Measurements from ENCODE around the gene ZNF679.
"Not testable (repeated sequence)": the region's sequence is repeated elsewhere in the genome, so short reads cannot be mapped to it uniquely, and the experiment has no call there.

The ZNF679 gene

GRCh38 chr7:64277630-64278029, 49.4 kb downstream of the ZNF679 start:
- DNase-seq (ENCODE audit: insufficient read length, low spot score) (no peak), FAIRE-seq (no peak)
- TF ChIP-seq CTCF (IDR thresholded peaks at IDR 0.05; ENCODE audit: insufficient read depth, missing control alignments) = no peak

- no peak for DNase-seq (ENCODE audit: insufficient read length, low spot score)
- no peak for TF ChIP-seq CTCF (IDR thresholded peaks at IDR 0.05; ENCODE audit: insufficient read depth, missing control alignments)
- FAIRE-seq = no peak
These were observed 66.6 kb downstream of the ZNF679 start for GRCh38 chr7:64294701-64295420.

GRCh38 chr7:64297418-64297817, 69.1 kb downstream of the ZNF679 start:
- DNase-seq (ENCODE audit: insufficient read length, low spot score); FAIRE-seq: not testable (repeated sequence)

GRCh38 chr7:64300641-64301405, 72.5 kb downstream of the ZNF679 start:
- TF ChIP-seq CTCF (IDR thresholded peaks at IDR 0.05; ENCODE audit: insufficient read depth, missing control alignments) = no peak
- no peak for FAIRE-seq
- no peak for DNase-seq (ENCODE audit: insufficient read length, low spot score)

- DNase-seq (ENCODE audit: insufficient read length, low spot score) = peak; percentile 30
These were observed 79.2 kb downstream of the ZNF679 start for GRCh38 chr7:64307254-64308015.

GRCh38 chr7:64308016-64308270, 79.7 kb downstream of the ZNF679 start:
- DNase-seq (ENCODE audit: insufficient read length, low spot score) (no peak), FAIRE-seq (no peak)
- TF ChIP-seq CTCF (IDR thresholded peaks at IDR 0.05; ENCODE audit: insufficient read depth, missing control alignments) = no peak

More at GRCh38 chr7:64307254-64308015, 79.2 kb downstream of the ZNF679 start:
- no peak for FAIRE-seq
- no peak for TF ChIP-seq CTCF (IDR thresholded peaks at IDR 0.05; ENCODE audit: insufficient read depth, missing control alignments)

- no peak for DNase-seq (ENCODE audit: insufficient read length, low spot score)
- no peak for FAIRE-seq
- TF ChIP-seq CTCF (IDR thresholded peaks at IDR 0.05; ENCODE audit: insufficient read depth, missing control alignments) = no peak
These were observed 82.2 kb downstream of the ZNF679 start for GRCh38 chr7:64310426-64310825.
